Measurements from ENCODE around the gene ATAT1.

Gene ATAT1

GRCh38 chr6:30613251-30614043, 13.2 kb upstream of the ATAT1 start:
- DNase-seq, result peak; percentile 38

- peak; percentile 52 for DNase-seq
Measured at GRCh38 chr6:30614044-30614842, 12.4 kb upstream of the ATAT1 start.

GRCh38 chr6:30614843-30615218, 11.8 kb upstream of the ATAT1 start:
- peak; percentile 99 for DNase-seq

GRCh38 chr6:30615219-30615957, 11.3 kb upstream of the ATAT1 start:
- DNase-seq, result peak; percentile 91

GRCh38 chr6:30615958-30616810, 10.5 kb upstream of the ATAT1 start:
- DNase-seq, result peak; percentile 74

- peak; percentile 100 for DNase-seq
Measured at GRCh38 chr6:30616811-30617564, 9.7 kb upstream of the ATAT1 start, which contains the start of gene PPP1R10. Gene PPP1R10 (minus strand): TSS chr6:30617243. CDS start chr6:30609944, 7,299 bp downstream.

- peak; percentile 98 for DNase-seq
Measured at GRCh38 chr6:30617565-30618269, 9.0 kb upstream of the ATAT1 start, which contains the start of gene MRPS18B. Gene MRPS18B (plus strand): TSS chr6:30617840. CDS start chr6:30617866, 26 bp downstream.

- peak; percentile 50 for DNase-seq
Measured at GRCh38 chr6:30618270-30618797, 8.3 kb upstream of the ATAT1 start.

GRCh38 chr6:30619561-30619960, 7.1 kb upstream of the ATAT1 start:
- no peak for DNase-seq

GRCh38 chr6:30625511-30625910, 1.2 kb upstream of the ATAT1 start:
- DNase-seq, result no peak

- no peak for DNase-seq
Measured at GRCh38 chr6:30635834-30636233, 9.2 kb downstream of the ATAT1 start.

GRCh38 chr6:30640481-30640880, 13.8 kb downstream of the ATAT1 start:
- DNase-seq, result peak; percentile 46

- DNase-seq, result no peak
Measured at GRCh38 chr6:30641048-30641447, 14.4 kb downstream of the ATAT1 start.

GRCh38 chr6:30643656-30644055, 17.0 kb downstream of the ATAT1 start:
- DNase-seq, result no peak

GRCh38 chr6:30644769-30645168, 18.1 kb downstream of the ATAT1 start:
- DNase-seq, result no peak

- DNase-seq, result no peak
Measured at GRCh38 chr6:30645989-30646388, 19.3 kb downstream of the ATAT1 start.

- DNase-seq, result peak; percentile 94
Measured at GRCh38 chr6:30646450-30647241, 20.0 kb downstream of the ATAT1 start, which contains the start of gene C6orf136. Gene C6orf136 (plus strand): TSS chr6:30647133. CDS start chr6:30647232, 99 bp downstream.

- peak; percentile 75 for DNase-seq
Measured at GRCh38 chr6:30647242-30648116, 20.8 kb downstream of the ATAT1 start.

All from hematopoietic multipotent progenitor cell treated with erythropoietin and hydrocortisone succinate and interleukin-3 and kit ligand, for 8 days (in vitro differentiated cells).